Mucosa of descending colon (tissue), 3 donors: ENCODE measurements around the gene ADAMTSL1. TPM values are rescaled to one million over a fixed set of nuclear protein-coding genes. Genes with fewer than 3 reads are reported as not detected.

ENCODE experiments used
- ATAC-seq: fragments of 200-7000 bp; cut with Tn5 transposase; one replicate; pipeline ENCODE4 v1.9.1; 2020; ENCODE audit warnings: mild to moderate bottlenecking, moderate library complexity
- DNase-seq, 3 donors: peaks; one replicate each; pipeline ENCODE4 v3.0.0-alpha.2; 2020
- H3K36me3 ChIP-seq: fragments of 200-600 bp; one replicate; pipeline ENCODE4 v1.8.0; 2021; ENCODE audit warnings: low read depth, mild to moderate bottlenecking
- H3K4me1 ChIP-seq: fragments of 200-600 bp; one replicate; pipeline ENCODE4 v1.8.0; 2021; ENCODE audit warnings: low read depth, mild to moderate bottlenecking
- H3K4me3 ChIP-seq: fragments of 200-600 bp; one replicate; pipeline ENCODE4 v1.8.0; 2021; ENCODE audit warnings: mild to moderate bottlenecking
- H3K9me3 ChIP-seq: fragments of 200-600 bp; one replicate; pipeline ENCODE4 v1.8.0; 2021; ENCODE audit warnings: mild to moderate bottlenecking
- intact Hi-C, 2 donors: fragments of 100-400 bp; cut with DNase I in 1 of 2; cut with micrococcal nuclease in 1 of 2; formaldehyde crosslinking; loops; one replicate each; pipeline versions ENCODE4 v1.11.0 to v1.11.1; 2022; cut with DNase I, micrococcal nuclease
- total RNA-seq, 3 donors: library from RNA; stranded (reverse); fragmentation: NEBNext Ultra II Directional in 2 of 3; extraction: Animal tissue kit (Norgen Biotek cat#: 25700) in 2 of 3; gene quantifications; one replicate each; pipeline versions ENCODE4 v1.2.1 to v1.2.4, GENCODE V29; 2021 to 2023
- TF ChIP-seq, protein P1 (sequence below): fragments of 200-600 bp; IDR thresholded peaks from one replicate; pipeline ENCODE4 v1.8.0; 2022; ENCODE audit warnings: antibody characterized with exemption, mild to moderate bottlenecking
- donor health status: DM: no; HTN: no; CAD: no; lungs with moderate emphysema.
- donor health status: DM: no; HTN: no; CAD: no.
- donor health status: DM: no; HTN: yes; CAD: no.

ADAMTSL1 gene
- total RNA-seq, 3 donors from 2014 or later = 10.1 to 32.1 (median 22.6) TPM

DNA sequence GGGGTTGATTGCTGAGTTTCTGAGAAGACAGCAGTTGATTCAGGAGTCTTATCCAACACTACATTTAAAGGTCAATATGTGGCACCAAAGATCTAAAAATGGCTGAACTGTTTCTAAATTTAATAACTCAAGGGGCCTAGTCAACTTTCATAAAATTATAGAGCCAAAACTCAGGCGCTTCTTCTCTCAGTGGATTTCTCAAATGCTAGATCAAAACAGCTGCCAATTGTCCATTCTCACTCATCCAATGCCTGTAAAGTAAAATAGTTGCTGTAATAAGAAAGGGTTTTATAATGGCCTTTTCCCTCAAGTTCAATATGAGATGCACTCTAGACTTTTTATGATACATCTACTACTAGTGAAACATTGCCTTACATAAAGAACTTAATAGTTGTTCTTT is 26.5 kb downstream of the ADAMTSL1 start:
- no peak for ATAC-seq
- H3K4me1 ChIP-seq = no peaks in the 10 kb centered on the region
- no peaks in the 10 kb centered on the region for H3K36me3 ChIP-seq
- no peak overlapping the region for H3K4me3 ChIP-seq
- DNase-seq = no peak
- H3K9me3 ChIP-seq = no peaks in the 10 kb centered on the region
- TF ChIP-seq, protein P1, sequence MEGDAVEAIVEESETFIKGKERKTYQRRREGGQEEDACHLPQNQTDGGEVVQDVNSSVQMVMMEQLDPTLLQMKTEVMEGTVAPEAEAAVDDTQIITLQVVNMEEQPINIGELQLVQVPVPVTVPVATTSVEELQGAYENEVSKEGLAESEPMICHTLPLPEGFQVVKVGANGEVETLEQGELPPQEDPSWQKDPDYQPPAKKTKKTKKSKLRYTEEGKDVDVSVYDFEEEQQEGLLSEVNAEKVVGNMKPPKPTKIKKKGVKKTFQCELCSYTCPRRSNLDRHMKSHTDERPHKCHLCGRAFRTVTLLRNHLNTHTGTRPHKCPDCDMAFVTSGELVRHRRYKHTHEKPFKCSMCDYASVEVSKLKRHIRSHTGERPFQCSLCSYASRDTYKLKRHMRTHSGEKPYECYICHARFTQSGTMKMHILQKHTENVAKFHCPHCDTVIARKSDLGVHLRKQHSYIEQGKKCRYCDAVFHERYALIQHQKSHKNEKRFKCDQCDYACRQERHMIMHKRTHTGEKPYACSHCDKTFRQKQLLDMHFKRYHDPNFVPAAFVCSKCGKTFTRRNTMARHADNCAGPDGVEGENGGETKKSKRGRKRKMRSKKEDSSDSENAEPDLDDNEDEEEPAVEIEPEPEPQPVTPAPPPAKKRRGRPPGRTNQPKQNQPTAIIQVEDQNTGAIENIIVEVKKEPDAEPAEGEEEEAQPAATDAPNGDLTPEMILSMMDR = no peak
- intact Hi-C loops = no loop called here

DNA sequence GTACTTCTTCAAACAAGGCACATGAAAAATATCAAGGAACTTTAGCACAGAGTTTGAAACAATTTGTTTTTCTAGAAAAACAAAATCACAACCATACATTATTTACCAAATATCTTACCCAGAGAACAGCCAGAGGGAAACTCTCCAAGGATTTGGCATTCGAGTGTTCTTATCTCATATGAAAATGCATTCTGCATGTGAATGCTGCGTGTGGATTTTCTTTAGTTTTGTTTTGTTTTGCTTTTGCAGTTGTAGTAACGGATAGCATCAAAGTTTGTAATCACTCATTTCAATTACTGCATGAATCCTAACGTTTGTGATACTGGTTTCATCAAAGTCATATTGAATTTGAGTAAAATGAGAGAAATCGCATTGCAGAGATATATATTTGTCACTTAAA is 28.0 kb downstream of the ADAMTSL1 start:
- intact Hi-C loops = no loop called here
- TF ChIP-seq, protein P1 = no peak
- ATAC-seq (no peak), DNase-seq (no peak)
- no peaks in the 10 kb centered on the region for H3K9me3 ChIP-seq
- no peaks in the 10 kb centered on the region for H3K4me1 ChIP-seq
- H3K4me3 ChIP-seq = no peak overlapping the region
- H3K36me3 ChIP-seq = no peaks in the 10 kb centered on the region

DNA sequence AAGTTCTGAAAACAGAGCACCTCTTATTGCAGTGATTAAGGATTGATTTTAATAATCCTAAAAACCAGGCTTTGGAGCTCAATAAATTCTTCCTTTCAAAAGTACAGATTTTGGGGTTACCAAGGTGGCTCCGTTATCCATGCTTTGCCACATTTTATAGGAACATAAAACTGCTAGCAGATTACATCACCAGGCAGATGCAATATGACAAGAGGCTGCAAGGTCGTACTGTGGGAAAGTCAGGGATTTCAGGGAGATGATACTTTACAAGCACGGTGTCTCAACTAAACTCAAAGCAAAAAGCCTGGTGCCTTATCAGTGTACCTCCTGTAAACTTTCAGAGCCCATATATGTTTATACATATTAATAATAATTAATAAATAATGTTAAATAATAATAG is 28.6 kb downstream of the ADAMTSL1 start:
- Histone ChIP-seq H3K4me3 (no peak overlapping the region), H3K36me3 (no peaks in the 10 kb centered on the region), H3K4me1 (no peaks in the 10 kb centered on the region), H3K9me3 (no peaks in the 10 kb centered on the region)
- TF ChIP-seq, protein P1 = no peak
- ATAC-seq = no peak
- no peak for DNase-seq
- intact Hi-C loops = no loop called here

DNA sequence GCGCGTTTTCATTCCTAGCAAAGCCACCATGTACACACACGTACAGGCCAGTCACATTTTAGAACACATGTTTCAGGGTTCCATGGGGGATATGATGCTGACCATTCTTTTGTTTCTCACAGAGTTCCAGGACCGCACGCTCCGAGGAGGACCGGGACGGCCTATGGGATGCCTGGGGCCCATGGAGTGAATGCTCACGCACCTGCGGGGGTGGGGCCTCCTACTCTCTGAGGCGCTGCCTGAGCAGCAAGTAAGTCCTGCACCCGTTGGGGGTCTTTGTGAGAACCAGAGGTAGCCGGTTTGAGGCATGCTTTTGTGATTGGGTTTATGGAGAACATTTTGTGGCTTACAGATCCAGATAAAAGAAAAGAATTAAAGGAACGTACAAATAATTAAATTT is 30.8 kb downstream of the ADAMTSL1 start:
- TF ChIP-seq, protein P1 = no peak
- Histone ChIP-seq H3K4me1 (no peaks in the 10 kb centered on the region), H3K36me3 (no peaks in the 10 kb centered on the region), H3K4me3 (no peak overlapping the region), H3K9me3 (peaks cover 3% of the 10 kb centered on the region)
- intact Hi-C loops = no loop called here
- no peak for DNase-seq
- no peak for ATAC-seq

DNA sequence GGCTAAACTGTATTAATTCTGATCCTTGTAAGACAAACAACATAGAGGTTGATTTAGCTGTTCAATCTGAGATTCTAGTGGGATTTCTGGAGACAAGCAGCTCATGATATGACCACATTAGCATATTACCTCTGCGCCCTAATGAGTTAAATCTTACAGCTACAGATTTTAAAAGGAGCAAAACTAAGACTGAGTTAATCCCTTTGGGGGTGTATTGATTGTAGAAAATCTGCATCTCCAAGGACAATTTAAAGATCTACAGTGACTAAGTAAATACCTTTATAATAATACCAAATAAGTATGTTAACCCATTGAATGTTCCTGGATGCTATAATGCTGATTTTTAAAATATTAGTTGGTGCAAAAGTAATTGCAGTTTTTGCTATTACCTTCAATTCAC is 33.2 kb downstream of the ADAMTSL1 start:
- H3K4me1 ChIP-seq = no peaks in the 10 kb centered on the region
- no peak for ATAC-seq
- H3K36me3 ChIP-seq = no peaks in the 10 kb centered on the region
- DNase-seq = no peak
- no peak overlapping the region for H3K4me3 ChIP-seq
- TF ChIP-seq, protein P1 = no peak
- H3K9me3 ChIP-seq = peaks cover 3% of the 10 kb centered on the region
- intact Hi-C loops = no loop called here

DNA sequence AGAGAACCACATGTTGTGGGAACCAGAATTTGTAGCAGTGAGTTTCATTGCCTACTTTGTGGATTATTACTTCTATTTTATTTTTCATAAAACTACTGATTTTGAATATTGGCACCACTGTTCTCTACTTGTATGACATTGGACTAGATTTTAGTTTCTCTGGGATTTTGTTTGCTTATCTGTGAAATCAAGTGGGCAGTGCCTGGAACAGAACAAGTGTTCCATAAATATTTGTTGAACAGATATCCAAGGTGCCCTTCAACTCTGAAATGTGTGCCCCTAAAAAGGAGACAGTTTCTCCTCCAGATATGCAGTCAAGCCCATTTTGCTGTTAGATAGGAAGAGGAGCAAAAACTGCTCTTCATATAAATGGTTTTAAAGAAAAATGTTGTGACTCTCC is 42.6 kb downstream of the ADAMTSL1 start:
- ATAC-seq = no peak
- DNase-seq = no peak
- Histone ChIP-seq H3K9me3 (no peaks in the 10 kb centered on the region), H3K4me3 (no peak overlapping the region), H3K36me3 (no peaks in the 10 kb centered on the region), H3K4me1 (no peaks in the 10 kb centered on the region)
- TF ChIP-seq, protein P1 = no peak
- intact Hi-C loops = no loop called here
